DOHH2 (cell line): Measurements from ENCODE around the gene MTFR2.
A peak's percentile ranks its signal among the peaks of the same experiment; 100 is the strongest.

Experiments used
- H3F3A ChIP-seq: fragments of 200-600 bp; sonication (generic), shearing (Covaris generic); 2 replicates; pipeline ENCODE4 v1.6.0; 2016; ENCODE audit warnings: antibody characterized with exemption, mild to moderate bottlenecking; ENCODE audit not compliant: control insufficient read depth, insufficient read depth
- H3K27ac ChIP-seq: fragments of 200-600 bp; sonication (generic); 2 replicates; pipeline ENCODE4 v1.5.1; 2014; ENCODE audit warnings: low read depth, mild to moderate bottlenecking, low read length, moderate library complexity
- H3K27me3 ChIP-seq: fragments of 200-600 bp; sonication (generic); 2 replicates; pipeline ENCODE4 v1.6.1; 2014; ENCODE audit warnings: mild to moderate bottlenecking, low read length, mixed read lengths; ENCODE audit not compliant: control insufficient read depth
- H3K36me3 ChIP-seq: fragments of 200-600 bp; sonication (generic); 2 replicates; pipeline ENCODE4 v1.6.1; 2014; ENCODE audit warnings: mild to moderate bottlenecking, low read length, moderate library complexity, mixed read lengths; ENCODE audit not compliant: control insufficient read depth
- H3K4me1 ChIP-seq: fragments of 200-600 bp; sonication (generic); 2 replicates; pipeline ENCODE4 v1.6.1; 2014; ENCODE audit warnings: mild to moderate bottlenecking, low read length, mixed read lengths; ENCODE audit not compliant: control insufficient read depth
- H3K4me2 ChIP-seq: fragments of 200-600 bp; sonication (generic); 2 replicates; pipeline ENCODE4 v1.6.0; 2014; ENCODE audit warnings: mild to moderate bottlenecking, low read length, moderate library complexity
- H3K4me3 ChIP-seq: fragments of 200-600 bp; sonication (generic); 2 replicates; pipeline ENCODE4 v1.5.1; 2014; ENCODE audit warnings: mild to moderate bottlenecking, low read length, mixed read lengths
- H3K79me2 ChIP-seq: fragments of 200-600 bp; sonication (generic); 2 replicates; pipeline ENCODE4 v1.6.1; 2014; ENCODE audit warnings: mild to moderate bottlenecking, low read length, mixed read lengths; ENCODE audit not compliant: control insufficient read depth
- H3K9me2 ChIP-seq: fragments of 200-600 bp; sonication (generic); replicated peaks from 2 replicates; pipeline ENCODE4 v1.6.1; 2014; ENCODE audit warnings: mild to moderate bottlenecking, low read length, mixed read lengths; ENCODE audit not compliant: control insufficient read depth
- H3K9me3 ChIP-seq: fragments of 200-600 bp; sonication (generic); 2 replicates; pipeline ENCODE4 v1.6.1; 2014; ENCODE audit warnings: antibody characterized with exemption, low read length, mixed read lengths; ENCODE audit not compliant: control insufficient read depth, insufficient read depth
- H4K20me1 ChIP-seq: fragments of 200-600 bp; sonication (generic); 2 replicates; pipeline ENCODE4 v1.6.0; 2014; ENCODE audit warnings: low read depth, mild to moderate bottlenecking, antibody characterized with exemption, low read length, moderate library complexity; ENCODE audit not compliant: control insufficient read depth, insufficient read depth
- EZH2phosphoT487 ChIP-seq: fragments of 200-600 bp; sonication (generic); IDR thresholded peaks from 2 replicates; pipeline ENCODE4 v1.6.1; 2017; ENCODE audit warnings: borderline replicate concordance, mild to moderate bottlenecking, antibody characterized with exemption, low read length, moderate library complexity, mixed read lengths
- TF ChIP-seq, protein P1 (sequence below): fragments of 200-600 bp; sonication (generic); IDR thresholded peaks from one replicate; pipeline ENCODE4 v1.5.1; 2014; ENCODE audit warnings: antibody characterized with exemption, mild to moderate bottlenecking, low read depth, low read length; ENCODE audit not compliant: poor library complexity, severe bottlenecking

MTFR2 gene

DNA sequence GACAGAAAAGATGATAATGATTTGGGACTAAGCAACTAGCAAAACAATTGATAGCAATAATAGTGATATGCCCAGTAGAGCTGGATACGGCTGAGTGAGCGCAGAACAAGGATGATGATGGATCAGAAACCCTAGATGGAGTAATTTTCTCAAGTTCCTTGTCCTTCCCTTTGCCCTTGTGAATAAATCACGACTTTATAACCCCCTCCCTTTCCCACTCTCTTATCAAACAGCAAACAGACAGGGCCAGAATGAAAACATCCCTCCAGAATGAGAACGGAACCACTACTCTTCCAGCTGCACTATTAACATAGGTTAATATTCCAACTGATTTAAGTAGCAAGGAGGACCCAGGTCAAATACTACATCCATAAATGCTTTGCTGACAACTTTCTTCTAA, 1.3 kb upstream of the MTFR2 start:
- Histone ChIP-seq H3K4me1 (peaks cover 26% of the 10 kb centered on the region), H3K4me3 (peak overlapping the region; percentile 99), H3K27me3 (no peaks in the 10 kb centered on the region), H4K20me1 (no peaks in the 10 kb centered on the region), H3F3A (peaks cover 40% of the 10 kb centered on the region), H3K9me3 (peaks cover 3% of the 10 kb centered on the region; the same call in 1 of the 2 replicates), H3K9me2 (no peaks in the 10 kb centered on the region), H3K27ac (no peak overlapping the region), H3K4me2 (peak overlapping the region; percentile 94), H3K36me3 (peaks cover 36% of the 10 kb centered on the region), H3K79me2 (peaks cover 37% of the 10 kb centered on the region)
- no peak for TF ChIP-seq EZH2phosphoT487
- TF ChIP-seq, protein P1, sequence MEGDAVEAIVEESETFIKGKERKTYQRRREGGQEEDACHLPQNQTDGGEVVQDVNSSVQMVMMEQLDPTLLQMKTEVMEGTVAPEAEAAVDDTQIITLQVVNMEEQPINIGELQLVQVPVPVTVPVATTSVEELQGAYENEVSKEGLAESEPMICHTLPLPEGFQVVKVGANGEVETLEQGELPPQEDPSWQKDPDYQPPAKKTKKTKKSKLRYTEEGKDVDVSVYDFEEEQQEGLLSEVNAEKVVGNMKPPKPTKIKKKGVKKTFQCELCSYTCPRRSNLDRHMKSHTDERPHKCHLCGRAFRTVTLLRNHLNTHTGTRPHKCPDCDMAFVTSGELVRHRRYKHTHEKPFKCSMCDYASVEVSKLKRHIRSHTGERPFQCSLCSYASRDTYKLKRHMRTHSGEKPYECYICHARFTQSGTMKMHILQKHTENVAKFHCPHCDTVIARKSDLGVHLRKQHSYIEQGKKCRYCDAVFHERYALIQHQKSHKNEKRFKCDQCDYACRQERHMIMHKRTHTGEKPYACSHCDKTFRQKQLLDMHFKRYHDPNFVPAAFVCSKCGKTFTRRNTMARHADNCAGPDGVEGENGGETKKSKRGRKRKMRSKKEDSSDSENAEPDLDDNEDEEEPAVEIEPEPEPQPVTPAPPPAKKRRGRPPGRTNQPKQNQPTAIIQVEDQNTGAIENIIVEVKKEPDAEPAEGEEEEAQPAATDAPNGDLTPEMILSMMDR: no peak

DNA sequence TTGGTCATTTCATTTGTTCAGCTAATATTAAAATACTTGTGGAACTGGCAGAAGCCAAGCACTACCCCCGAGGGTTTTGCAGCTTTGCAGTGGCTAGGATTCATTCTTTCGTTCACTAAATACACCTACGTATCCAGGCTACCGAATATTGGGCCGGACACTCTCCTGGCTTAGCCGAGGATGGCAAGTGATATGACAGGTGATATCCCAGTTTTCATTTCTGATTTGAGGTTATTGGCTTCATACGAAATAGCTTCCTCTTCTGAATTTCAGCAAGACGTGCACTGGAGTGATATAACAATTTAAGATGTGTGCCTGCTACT, 536 bp upstream of the MTFR2 start:
- H3K27ac ChIP-seq: peak overlapping the region; percentile 24

DNA sequence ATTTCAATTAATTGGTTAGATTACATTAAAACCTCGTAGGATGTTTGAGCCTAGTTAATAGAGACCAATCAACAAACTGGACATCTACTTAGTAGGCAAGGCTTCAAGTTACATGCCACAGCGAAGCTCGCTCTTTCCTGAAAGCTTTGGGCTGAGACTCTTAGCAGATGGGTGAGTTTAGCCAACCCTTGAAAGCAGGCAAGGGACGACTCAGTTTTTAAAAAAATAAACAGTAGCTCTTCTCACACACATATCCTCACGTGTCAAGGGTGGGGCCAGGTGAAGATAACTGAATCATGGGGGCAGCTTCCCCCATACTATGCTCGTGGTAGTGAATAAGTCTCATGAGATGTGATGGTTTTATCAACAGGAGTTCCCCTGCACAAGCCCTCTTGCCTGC, 775 bp downstream of the MTFR2 start:
- H3K27ac ChIP-seq: peak overlapping the region; percentile 51
- no peaks in the 10 kb centered on the region for H3K9me2 ChIP-seq
- peaks cover 3% of the 10 kb centered on the region; the same call in 1 of the 2 replicates for H3K9me3 ChIP-seq
- H3K79me2 ChIP-seq: peaks cover 55% of the 10 kb centered on the region
- peak overlapping the region; percentile 99 for H3K4me3 ChIP-seq
- peaks cover 26% of the 10 kb centered on the region for H3K4me1 ChIP-seq
- H4K20me1 ChIP-seq: no peaks in the 10 kb centered on the region
- TF ChIP-seq, protein P1: no peak
- no peak for TF ChIP-seq EZH2phosphoT487
- peaks cover 34% of the 10 kb centered on the region for H3F3A ChIP-seq
- peak overlapping the region; percentile 78 for H3K4me2 ChIP-seq
- peaks cover 56% of the 10 kb centered on the region for H3K36me3 ChIP-seq
- no peaks in the 10 kb centered on the region for H3K27me3 ChIP-seq

More for the DNA sequence above, 536 bp upstream of the MTFR2 start:
- peaks cover 43% of the 10 kb centered on the region for H3K36me3 ChIP-seq
- H3K79me2 ChIP-seq: peaks cover 45% of the 10 kb centered on the region
- H3K4me3 ChIP-seq: peak overlapping the region; percentile 99
- H4K20me1 ChIP-seq: no peaks in the 10 kb centered on the region
- H3F3A ChIP-seq: peaks cover 38% of the 10 kb centered on the region
- TF ChIP-seq EZH2phosphoT487: no peak
- TF ChIP-seq, protein P1: no peak
- H3K9me3 ChIP-seq: peaks cover 3% of the 10 kb centered on the region; the same call in 1 of the 2 replicates
- H3K9me2 ChIP-seq: no peaks in the 10 kb centered on the region
- H3K4me1 ChIP-seq: peaks cover 26% of the 10 kb centered on the region
- H3K27me3 ChIP-seq: no peaks in the 10 kb centered on the region
- peak overlapping the region; percentile 94 for H3K4me2 ChIP-seq
